HG03565 (cell line): Measurements from ENCODE around the gene AKR7A2.
"Not testable (repeated sequence)": the region's sequence is repeated elsewhere in the genome, so short reads cannot be mapped to it uniquely, and the experiment has no call there.

Experiments used
- ATAC-seq: cut with Tn5 transposase; IDR thresholded peaks from one replicate; pipeline ENCODE4 v1.9.1; 2021; ENCODE audit warnings: mild to moderate bottlenecking, moderate library complexity; ENCODE audit not compliant: unreplicated experiment

Gene AKR7A2

GRCh38 chr1:19269427-19270342 lies 42.3 kb downstream of the AKR7A2 start:
- ATAC-seq: not testable (repeated sequence)

- no peak for ATAC-seq
Measured at GRCh38 chr1:19268445-19268844, 43.5 kb downstream of the AKR7A2 start.

DNA sequence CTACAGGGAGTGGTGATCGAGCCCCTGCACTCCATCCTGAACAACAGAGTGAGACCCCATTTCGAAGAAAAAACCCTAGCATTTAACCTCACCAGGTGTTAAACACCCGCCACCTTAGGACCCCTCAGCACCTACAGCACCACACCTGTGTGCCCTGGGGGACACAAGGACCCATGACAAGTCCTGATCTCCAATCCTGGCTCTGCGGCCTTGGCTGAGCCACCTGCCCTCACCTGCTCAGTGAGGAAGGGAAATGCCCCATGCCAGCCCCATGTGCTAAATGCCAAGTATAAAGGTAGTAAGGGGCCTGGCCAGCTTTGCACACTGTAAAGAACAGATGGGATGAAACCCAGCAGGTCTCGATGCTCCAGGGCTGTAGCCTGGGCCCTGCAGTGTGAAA lies 49.2 kb downstream of the AKR7A2 start:
- ATAC-seq: no peak

GRCh38 chr1:19262047-19262446 lies 49.9 kb downstream of the AKR7A2 start:
- ATAC-seq: no peak

DNA sequence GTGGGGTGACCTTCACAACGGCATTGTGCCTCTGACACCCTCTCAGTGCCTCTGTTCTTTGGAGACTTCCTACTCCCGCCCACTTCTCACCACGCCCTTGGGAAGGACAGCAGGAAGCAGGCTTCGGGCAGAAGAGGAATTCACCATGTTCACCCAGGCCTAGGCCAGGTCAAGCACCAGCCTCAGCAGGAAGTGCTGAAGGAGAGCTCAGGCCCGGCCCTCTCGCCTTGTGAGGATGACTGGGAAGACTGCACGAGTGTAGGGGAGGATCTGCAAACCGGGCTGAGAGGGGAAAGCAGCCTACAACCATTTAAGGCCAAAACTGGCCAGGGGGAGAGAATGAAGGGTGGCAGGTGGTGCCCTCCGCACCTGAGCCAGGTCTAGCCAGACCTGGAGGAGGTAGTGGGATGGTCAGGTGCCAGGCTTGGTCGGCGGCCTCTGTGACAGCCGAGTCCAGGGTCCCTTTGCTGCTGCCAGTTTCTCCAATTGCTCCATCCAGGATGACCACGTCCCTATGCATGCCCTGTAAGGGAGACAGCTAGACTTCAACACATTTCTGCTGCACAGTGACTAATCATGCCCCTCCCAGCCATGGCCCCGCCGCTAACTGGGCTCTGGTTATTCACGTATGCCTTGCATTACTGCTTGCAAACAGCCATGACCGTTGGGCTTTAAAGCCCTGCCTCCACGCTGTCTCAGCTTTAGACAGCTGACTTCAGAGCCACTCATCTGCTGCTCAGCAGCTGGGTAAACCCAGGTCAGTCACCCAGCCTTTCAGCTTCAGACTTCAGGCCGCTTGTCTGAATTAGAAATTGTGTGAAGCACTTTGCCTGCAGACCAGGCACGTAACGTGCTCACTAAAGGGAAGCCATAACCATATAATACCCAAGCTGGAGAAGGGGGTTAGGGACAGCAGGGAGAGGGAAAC lies 51.5 kb downstream of the AKR7A2 start:
- ATAC-seq: no peak

DNA sequence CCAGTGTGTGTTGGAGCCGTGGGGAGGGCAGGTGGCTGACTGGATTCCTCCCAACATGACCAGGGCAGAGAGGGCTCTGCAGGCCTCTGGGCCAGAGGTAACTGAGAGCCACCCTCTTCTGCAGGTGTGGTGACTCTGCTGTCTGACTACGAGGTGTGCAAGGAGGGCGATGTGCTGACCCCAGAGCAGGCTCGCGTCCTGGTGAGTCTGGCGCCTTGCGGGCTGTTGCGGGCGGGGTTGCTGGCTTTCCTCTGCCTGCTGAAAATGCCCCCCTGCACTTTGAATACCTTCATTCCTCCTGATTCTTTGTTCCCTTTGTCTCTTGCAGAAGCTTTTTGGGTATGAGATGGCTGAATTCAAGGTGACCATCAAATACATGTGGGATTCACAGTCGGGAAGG lies 53.6 kb downstream of the AKR7A2 start:
- no peak for ATAC-seq

DNA sequence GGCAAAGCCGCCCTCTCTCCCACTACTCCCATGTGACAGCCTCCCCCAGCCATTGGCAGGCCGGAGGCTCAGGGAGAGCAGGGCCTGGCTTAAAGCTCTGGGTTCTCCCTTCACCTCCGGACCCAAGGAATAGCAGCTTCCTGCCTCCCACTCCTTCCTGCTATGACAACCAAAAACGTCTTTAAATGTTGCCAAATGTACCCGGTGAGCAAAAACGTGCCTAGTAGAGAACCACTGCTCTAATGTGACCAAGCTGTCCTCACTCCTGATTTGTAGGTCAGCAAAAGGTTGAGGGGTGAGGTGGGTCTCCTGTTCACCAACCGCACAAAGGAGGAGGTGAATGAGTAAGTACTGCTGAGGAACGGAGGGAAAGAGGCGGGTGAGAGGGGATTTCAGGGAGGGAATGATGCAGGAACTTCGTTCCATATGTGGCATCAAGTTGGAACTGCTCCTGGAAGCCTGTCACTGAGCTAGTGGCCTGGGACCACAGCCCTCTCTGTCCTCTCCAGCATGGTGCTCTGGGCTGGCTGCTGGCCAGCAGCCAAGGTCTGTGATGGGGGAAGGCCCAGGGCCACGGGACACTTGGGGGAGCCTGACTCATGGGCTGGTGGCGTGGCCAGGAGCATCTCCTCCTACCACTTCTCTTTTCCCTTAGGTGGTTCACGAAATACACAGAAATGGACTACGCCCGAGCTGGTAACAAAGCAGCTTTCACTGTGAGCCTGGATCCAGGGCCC lies 54.6 kb downstream of the AKR7A2 start:
- no peak for ATAC-seq

DNA sequence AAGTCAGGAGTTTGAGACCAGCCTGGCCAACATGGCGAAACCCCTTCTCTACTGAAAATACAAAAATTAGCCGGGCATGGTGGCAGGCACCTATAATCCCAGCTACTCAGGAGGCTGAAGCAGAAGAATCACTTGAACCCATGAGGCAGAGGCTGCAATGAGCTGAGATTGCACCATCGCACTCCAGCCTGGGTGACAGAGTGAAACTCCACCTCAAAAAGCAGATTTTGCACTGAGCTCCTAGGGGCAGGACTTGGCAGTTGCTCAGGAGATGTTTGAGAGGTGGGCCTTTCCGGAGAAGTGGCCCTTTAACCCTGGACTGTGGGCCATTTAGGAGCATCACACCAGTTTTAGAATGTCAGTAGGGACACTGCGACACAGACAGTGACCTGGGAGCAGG lies 55.6 kb downstream of the AKR7A2 start:
- ATAC-seq: not testable (repeated sequence)

DNA sequence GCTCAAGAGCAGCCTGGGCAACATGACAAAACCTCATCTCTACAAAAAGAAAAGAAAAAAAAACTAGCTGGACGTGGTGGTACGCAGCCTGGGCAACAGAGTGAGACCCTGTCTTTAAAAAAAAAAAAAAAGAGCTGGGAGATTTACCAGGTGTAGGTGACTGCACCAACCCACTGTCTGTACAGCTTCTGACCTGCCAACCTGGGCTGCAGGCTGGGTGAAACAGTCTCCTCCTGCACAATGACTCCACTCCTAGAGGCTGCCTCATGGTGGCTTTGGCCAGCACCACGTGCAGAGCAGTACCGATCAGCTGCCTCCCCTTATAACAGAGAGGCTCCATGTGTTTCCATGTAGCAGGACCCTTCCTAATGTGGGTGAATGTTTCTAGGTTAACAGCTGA lies 56.7 kb downstream of the AKR7A2 start:
- no peak for ATAC-seq

- ATAC-seq: no peak
Measured at GRCh38 chr1:19254416-19254815, 57.5 kb downstream of the AKR7A2 start.
